ENCODE measurements around the gene RBM20. TPM values are rescaled to one million over a fixed set of nuclear protein-coding genes. Genes with fewer than 3 reads are reported as not detected.
"Not testable (repeated sequence)": the region's sequence is repeated elsewhere in the genome, so short reads cannot be mapped to it uniquely, and the experiment has no call there.

Gene RBM20
- polyA plus RNA-seq, 1 donor (not counting 4 experiments of a cell fraction or from before 2014, with no cell fraction given): 0.01 TPM

DNA sequence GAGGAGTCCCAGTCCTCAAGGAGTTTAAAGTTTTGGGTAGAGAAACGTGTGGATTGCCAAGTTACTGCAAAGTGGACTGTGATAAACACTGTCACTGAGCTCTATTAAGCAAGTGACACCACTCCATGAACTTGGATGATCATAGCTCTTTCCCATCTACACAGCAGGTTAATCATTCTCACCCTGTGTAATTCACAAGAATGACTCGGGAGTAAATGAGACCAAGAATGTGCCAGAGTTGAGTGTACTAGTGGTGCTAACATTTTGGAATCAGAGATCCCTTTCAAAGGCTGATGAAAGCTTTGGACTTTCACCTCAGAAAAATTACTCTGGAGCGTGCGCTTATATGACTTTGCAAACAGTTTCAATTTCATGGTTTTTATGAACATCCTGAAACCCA is 80.8 kb downstream of the RBM20 start:
- H3K36me3 ChIP-seq (ENCODE audit: control insufficient read depth in 2 of 2, extremely low read depth in 1 of 2, insufficient read depth in 2 of 2, low read length in 2 of 2): no peaks in the 10 kb centered on the region
- no peaks in the 10 kb centered on the region for H4K20me1 ChIP-seq (ENCODE audit: control insufficient read depth, extremely low read depth, insufficient read depth, low read length)
- peaks cover 7% of the 10 kb centered on the region for H3K27me3 ChIP-seq (ENCODE audit: control insufficient read depth, extremely low read depth, insufficient read depth, low read length)
- no peaks in the 10 kb centered on the region for H3K9me3 ChIP-seq (ENCODE audit: control insufficient read depth, low read depth, low read length)
- dilution Hi-C loops (cut with MboI; ENCODE audit: extremely low pct_ligation_motif_present, low sequenced_read_pairs): no loop called here
- H3K27ac ChIP-seq (ENCODE audit: control insufficient read depth, insufficient read depth, low read length): no peak overlapping the region
- no peaks in the 10 kb centered on the region for H3K9me1 ChIP-seq (ENCODE audit: control insufficient read depth, extremely low read depth, insufficient read depth, low read length)
- no peak overlapping the region for H2AFZ ChIP-seq (ENCODE audit: control insufficient read depth, low read length)
- FAIRE-seq (no peak), DNase-seq (ENCODE audit: low read depth, low spot score) (no peak)
- H3K4me2 ChIP-seq (ENCODE audit: control insufficient read depth, extremely low read depth, insufficient read depth, low read depth, low read length): no peak overlapping the region
- H3K4me3 ChIP-seq (ENCODE audit: control insufficient read depth in 2 of 3, extremely low read depth in 1 of 3, insufficient read depth in 2 of 3, low read depth in 1 of 3, low read length in 3 of 3): no peak overlapping the region
- H3K9ac ChIP-seq (ENCODE audit: control insufficient read depth, extremely low read depth, insufficient read depth, low read length): no peak overlapping the region
- TF ChIP-seq EZH2 (IDR thresholded peaks at IDR 0.05; ENCODE audit: low read length) (no peak), CTCF (optimal IDR thresholded peaks at IDR 0.05 in 1 of 3, IDR thresholded peaks at IDR 0.05 in 1 of 3, conservative IDR thresholded peaks at IDR 0.05 in 1 of 3; ENCODE audit: extremely low read depth in 1 of 3, insufficient read depth in 2 of 3, low read length in 3 of 3) (no peak)
- H3K79me2 ChIP-seq (ENCODE audit: control insufficient read depth, insufficient read depth, low read length): no peaks in the 10 kb centered on the region
- no peaks in the 10 kb centered on the region for H3K4me1 ChIP-seq (ENCODE audit: control insufficient read depth, extremely low read depth, insufficient read depth, low read length)

- Histone ChIP-seq H3K27ac (ENCODE audit: control insufficient read depth, insufficient read depth, low read length) (no peak overlapping the region), H3K4me1 (ENCODE audit: control insufficient read depth, extremely low read depth, insufficient read depth, low read length) (no peaks in the 10 kb centered on the region), H3K9me1 (ENCODE audit: control insufficient read depth, extremely low read depth, insufficient read depth, low read length) (no peaks in the 10 kb centered on the region), H3K36me3 (ENCODE audit: control insufficient read depth in 2 of 2, extremely low read depth in 1 of 2, insufficient read depth in 2 of 2, low read length in 2 of 2) (no peaks in the 10 kb centered on the region), H3K4me3 (ENCODE audit: control insufficient read depth in 2 of 3, extremely low read depth in 1 of 3, insufficient read depth in 2 of 3, low read depth in 1 of 3, low read length in 3 of 3) (no peak overlapping the region), H3K9me3 (ENCODE audit: control insufficient read depth, low read depth, low read length) (no peaks in the 10 kb centered on the region), H4K20me1 (ENCODE audit: control insufficient read depth, extremely low read depth, insufficient read depth, low read length) (no peaks in the 10 kb centered on the region), H3K9ac (ENCODE audit: control insufficient read depth, extremely low read depth, insufficient read depth, low read length) (no peak overlapping the region), H3K79me2 (ENCODE audit: control insufficient read depth, insufficient read depth, low read length) (no peaks in the 10 kb centered on the region), H2AFZ (ENCODE audit: control insufficient read depth, low read length) (no peak overlapping the region), H3K27me3 (ENCODE audit: control insufficient read depth, extremely low read depth, insufficient read depth, low read length) (peaks cover 7% of the 10 kb centered on the region), H3K4me2 (ENCODE audit: control insufficient read depth, extremely low read depth, insufficient read depth, low read depth, low read length) (no peak overlapping the region)
- DNase-seq (ENCODE audit: low read depth, low spot score) (no peak), FAIRE-seq (no peak)
- dilution Hi-C loops (cut with MboI; ENCODE audit: extremely low pct_ligation_motif_present, low sequenced_read_pairs): no loop called here
- TF ChIP-seq CTCF (optimal IDR thresholded peaks at IDR 0.05 in 1 of 3, IDR thresholded peaks at IDR 0.05 in 1 of 3, conservative IDR thresholded peaks at IDR 0.05 in 1 of 3; ENCODE audit: extremely low read depth in 1 of 3, insufficient read depth in 2 of 3, low read length in 3 of 3) (no peak), EZH2 (IDR thresholded peaks at IDR 0.05; ENCODE audit: low read length) (no peak)
Measured at GRCh38 chr10:110725801-110726630, 81.9 kb downstream of the RBM20 start.

DNA sequence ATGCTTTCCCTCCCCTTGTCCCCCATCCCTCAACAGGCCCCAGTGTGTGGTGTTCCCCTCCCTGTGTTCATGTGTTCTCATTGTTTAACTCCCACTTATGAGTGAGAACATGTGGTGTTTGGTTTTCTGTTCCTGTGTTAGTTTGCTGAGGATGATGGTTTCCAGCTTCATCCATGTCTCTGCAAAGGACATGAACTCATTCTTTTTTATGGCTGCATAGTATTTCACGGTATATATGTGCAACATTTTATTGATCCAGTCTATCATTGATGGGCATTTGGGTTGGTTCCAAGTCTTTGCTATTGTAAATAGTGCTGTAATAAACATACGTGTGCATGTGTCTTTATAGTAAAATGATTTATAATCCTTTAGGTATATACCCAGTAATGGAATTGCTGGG is 83.6 kb downstream of the RBM20 start:
- dilution Hi-C loops (cut with MboI; ENCODE audit: extremely low pct_ligation_motif_present, low sequenced_read_pairs); H3K4me1 ChIP-seq (ENCODE audit: control insufficient read depth, extremely low read depth, insufficient read depth, low read length); H2AFZ ChIP-seq (ENCODE audit: control insufficient read depth, low read length); FAIRE-seq; H3K9me3 ChIP-seq (ENCODE audit: control insufficient read depth, low read depth, low read length); H3K4me2 ChIP-seq (ENCODE audit: control insufficient read depth, extremely low read depth, insufficient read depth, low read depth, low read length); H3K9me1 ChIP-seq (ENCODE audit: control insufficient read depth, extremely low read depth, insufficient read depth, low read length); H3K27me3 ChIP-seq (ENCODE audit: control insufficient read depth, extremely low read depth, insufficient read depth, low read length); H3K36me3 ChIP-seq (ENCODE audit: control insufficient read depth in 2 of 2, extremely low read depth in 1 of 2, insufficient read depth in 2 of 2, low read length in 2 of 2); H3K27ac ChIP-seq (ENCODE audit: control insufficient read depth, insufficient read depth, low read length); H3K79me2 ChIP-seq (ENCODE audit: control insufficient read depth, insufficient read depth, low read length); H4K20me1 ChIP-seq (ENCODE audit: control insufficient read depth, extremely low read depth, insufficient read depth, low read length); H3K4me3 ChIP-seq (ENCODE audit: control insufficient read depth in 2 of 3, extremely low read depth in 1 of 3, insufficient read depth in 2 of 3, low read depth in 1 of 3, low read length in 3 of 3); DNase-seq (ENCODE audit: low read depth, low spot score); H3K9ac ChIP-seq (ENCODE audit: control insufficient read depth, extremely low read depth, insufficient read depth, low read length): not testable (repeated sequence)

All from keratinocyte (primary cell).